Measurements from ENCODE around the gene DPPA2. TPM values are rescaled to one million over a fixed set of nuclear protein-coding genes. Genes with fewer than 3 reads are reported as not detected.
"Not testable (repeated sequence)": the region's sequence is repeated elsewhere in the genome, so short reads cannot be mapped to it uniquely, and the experiment has no call there.

DPPA2 gene, protein sequence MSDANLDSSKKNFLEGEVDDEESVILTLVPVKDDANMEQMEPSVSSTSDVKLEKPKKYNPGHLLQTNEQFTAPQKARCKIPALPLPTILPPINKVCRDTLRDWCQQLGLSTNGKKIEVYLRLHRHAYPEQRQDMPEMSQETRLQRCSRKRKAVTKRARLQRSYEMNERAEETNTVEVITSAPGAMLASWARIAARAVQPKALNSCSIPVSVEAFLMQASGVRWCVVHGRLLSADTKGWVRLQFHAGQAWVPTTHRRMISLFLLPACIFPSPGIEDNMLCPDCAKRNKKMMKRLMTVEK
- not detected for total RNA-seq

DNA sequence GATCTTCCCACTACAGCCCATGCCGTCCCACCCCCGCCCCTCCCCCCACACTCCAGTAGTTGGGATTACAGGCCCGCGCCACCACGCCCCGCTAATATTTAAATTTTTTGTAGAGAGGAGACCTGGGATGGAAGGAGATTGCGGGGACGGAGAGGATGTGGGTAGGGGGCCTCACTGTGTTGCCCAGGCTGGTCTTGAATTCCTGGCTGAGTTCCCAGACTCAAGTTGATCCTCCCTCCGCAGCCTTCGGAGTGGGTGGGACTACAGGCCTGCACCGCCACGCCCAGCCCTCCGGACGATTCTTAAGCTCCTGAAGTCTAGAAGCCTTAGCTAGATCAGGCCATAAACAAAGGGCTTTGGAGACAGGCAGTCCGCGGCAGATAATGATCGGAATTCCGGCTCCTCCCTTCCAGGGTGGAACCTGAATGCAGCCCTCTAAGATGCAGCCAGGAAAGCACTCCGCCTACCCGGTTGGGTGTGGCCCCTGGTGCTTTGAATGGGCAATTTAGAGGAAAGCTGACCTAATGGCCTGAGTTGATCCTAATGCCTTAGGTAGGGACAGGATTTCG is at the start of gene DPPA2:
Gene DPPA2, minus strand, starts transcription at position 356 of the 569 bp plus-strand sequence. CDS start 1,975 bp downstream, outside the sequence.
- Histone ChIP-seq H3K4me3 (replicated peaks in 1 of 3) (no peak within 1 kb of the TSS), H3K27me3 (no peaks in the 10 kb centered on the region), H3K36me3 (no peaks in the 10 kb centered on the region), H3K9me3 (no peaks in the 10 kb centered on the region), H3K4me1 (no peaks in the 10 kb centered on the region), H3K27ac (no peak within 1 kb of the TSS)
- WGBS, 2 donors: 88 to 98% methylated on average over 11 to 21 of the region's 21 CpGs
- no peak for DNase-seq
- intact Hi-C loops (cut with DNase I): no loop called here
- no peak for TF ChIP-seq POLR2A (IDR thresholded peaks at IDR 0.05)
- TF ChIP-seq, protein P1, sequence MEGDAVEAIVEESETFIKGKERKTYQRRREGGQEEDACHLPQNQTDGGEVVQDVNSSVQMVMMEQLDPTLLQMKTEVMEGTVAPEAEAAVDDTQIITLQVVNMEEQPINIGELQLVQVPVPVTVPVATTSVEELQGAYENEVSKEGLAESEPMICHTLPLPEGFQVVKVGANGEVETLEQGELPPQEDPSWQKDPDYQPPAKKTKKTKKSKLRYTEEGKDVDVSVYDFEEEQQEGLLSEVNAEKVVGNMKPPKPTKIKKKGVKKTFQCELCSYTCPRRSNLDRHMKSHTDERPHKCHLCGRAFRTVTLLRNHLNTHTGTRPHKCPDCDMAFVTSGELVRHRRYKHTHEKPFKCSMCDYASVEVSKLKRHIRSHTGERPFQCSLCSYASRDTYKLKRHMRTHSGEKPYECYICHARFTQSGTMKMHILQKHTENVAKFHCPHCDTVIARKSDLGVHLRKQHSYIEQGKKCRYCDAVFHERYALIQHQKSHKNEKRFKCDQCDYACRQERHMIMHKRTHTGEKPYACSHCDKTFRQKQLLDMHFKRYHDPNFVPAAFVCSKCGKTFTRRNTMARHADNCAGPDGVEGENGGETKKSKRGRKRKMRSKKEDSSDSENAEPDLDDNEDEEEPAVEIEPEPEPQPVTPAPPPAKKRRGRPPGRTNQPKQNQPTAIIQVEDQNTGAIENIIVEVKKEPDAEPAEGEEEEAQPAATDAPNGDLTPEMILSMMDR (IDR thresholded peaks at IDR 0.05): no peak

DNA sequence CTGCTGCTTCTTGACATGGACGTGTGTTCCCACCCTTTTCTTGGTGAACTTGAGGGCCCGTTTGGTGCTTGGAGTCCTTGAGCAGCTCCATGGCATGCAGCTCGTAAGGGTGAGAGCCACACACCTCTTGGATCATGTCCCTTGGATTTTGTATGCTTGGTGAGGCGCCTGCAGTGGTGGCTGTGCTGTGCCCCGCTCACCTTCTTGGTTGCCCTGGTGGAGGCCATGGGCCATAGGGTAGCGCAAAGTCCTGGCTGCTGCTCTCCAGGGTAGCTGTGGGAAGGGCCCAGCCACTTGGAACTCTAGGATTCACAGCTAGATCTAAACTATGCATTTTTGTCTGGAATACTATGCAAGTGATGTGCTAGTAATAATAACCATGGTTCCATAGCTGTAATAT is 47.8 kb upstream of the DPPA2 start:
- H3K9me3 ChIP-seq: no peaks in the 10 kb centered on the region
- H3K4me3 ChIP-seq (replicated peaks in 1 of 3): no peak overlapping the region
- 77 to 82% methylated on average over 4 to 5 of the region's 6 CpGs for WGBS, 2 donors
- TF ChIP-seq, protein P1 (IDR thresholded peaks at IDR 0.05): no peak
- TF ChIP-seq POLR2A (IDR thresholded peaks at IDR 0.05): no peak
- H3K27me3 ChIP-seq: no peaks in the 10 kb centered on the region
- no peaks in the 10 kb centered on the region for H3K4me1 ChIP-seq
- H3K36me3 ChIP-seq: no peaks in the 10 kb centered on the region
- intact Hi-C loops (cut with DNase I): no loop called here
- H3K27ac ChIP-seq: no peak overlapping the region
- DNase-seq: no peak

DNA sequence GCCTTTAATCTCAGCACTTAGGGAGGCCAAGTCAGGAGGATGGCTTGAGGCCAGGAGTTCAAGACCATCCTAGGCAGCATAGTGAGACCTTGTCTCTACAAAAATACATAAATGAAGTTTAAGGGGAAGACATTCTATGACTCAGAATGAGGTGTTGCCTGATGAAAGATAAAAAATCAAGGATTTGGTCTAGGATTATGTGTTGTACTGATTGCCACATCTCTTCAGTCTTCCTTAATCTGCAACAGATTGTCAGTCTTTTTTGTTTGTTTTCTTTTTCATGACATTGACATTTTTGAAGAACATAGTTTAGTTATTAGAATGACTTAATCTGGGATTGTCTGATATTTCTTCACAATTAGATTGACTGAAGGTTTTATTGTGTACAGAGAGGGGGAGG is 47.3 kb upstream of the DPPA2 start:
- TF ChIP-seq, protein P1 (IDR thresholded peaks at IDR 0.05): no peak
- TF ChIP-seq POLR2A (IDR thresholded peaks at IDR 0.05): no peak
- Histone ChIP-seq H3K4me3 (replicated peaks in 1 of 3) (no peak overlapping the region), H3K27ac (no peak overlapping the region), H3K36me3 (no peaks in the 10 kb centered on the region), H3K27me3 (no peaks in the 10 kb centered on the region), H3K9me3 (no peaks in the 10 kb centered on the region), H3K4me1 (no peaks in the 10 kb centered on the region)
- DNase-seq: no peak
- intact Hi-C loops (cut with DNase I): no loop called here

DNA sequence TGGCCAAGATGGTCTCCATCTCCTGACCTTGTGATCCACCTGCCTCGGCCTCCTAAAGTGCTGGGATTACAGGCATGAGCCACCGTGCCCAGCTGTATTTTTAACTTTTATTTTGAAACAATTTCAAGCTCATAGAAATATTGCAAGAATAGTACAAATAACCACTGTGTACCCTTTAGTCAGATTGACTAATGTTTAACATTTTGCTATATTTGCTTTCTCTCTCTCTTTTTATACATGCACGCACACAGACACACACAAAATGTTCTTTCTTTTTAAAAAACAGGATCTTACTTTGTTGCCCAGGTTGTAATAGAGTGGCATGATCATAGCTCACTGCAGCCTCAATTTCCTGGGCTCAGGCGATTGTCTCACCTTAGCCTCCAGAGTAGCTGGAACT is 46.5 kb upstream of the DPPA2 start:
- no peak overlapping the region for H3K27ac ChIP-seq
- H3K9me3 ChIP-seq: no peaks in the 10 kb centered on the region
- no peak for DNase-seq
- no peaks in the 10 kb centered on the region for H3K27me3 ChIP-seq
- no peaks in the 10 kb centered on the region for H3K36me3 ChIP-seq
- intact Hi-C loops (cut with DNase I): no loop called here
- TF ChIP-seq POLR2A (IDR thresholded peaks at IDR 0.05): no peak
- TF ChIP-seq, protein P1 (IDR thresholded peaks at IDR 0.05): no peak
- WGBS, 2 donors: 89% methylated on average over 4 of the region's 4 CpGs
- no peak overlapping the region for H3K4me3 ChIP-seq (replicated peaks in 1 of 3)
- no peaks in the 10 kb centered on the region for H3K4me1 ChIP-seq

DNA sequence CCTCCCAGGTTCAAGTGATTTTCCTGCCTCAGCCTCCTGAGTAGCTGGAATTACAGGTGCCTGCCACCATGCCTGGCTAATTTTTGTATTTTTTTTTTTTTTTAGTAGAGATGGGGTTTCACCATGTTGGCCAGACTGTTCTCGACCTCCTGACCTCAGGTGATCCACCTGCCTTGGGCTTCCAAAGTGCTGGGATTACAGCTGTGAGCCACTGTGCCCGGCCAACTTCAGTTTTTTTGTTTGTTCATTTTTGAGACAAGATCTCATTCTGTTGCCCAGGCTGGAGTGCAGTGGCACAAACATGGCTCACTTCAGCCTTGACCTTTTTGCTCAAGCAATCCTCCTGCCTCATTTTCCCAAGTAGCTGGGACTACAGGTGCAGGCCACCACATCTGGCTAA is 42.5 kb upstream of the DPPA2 start:
- H3K4me3 ChIP-seq (replicated peaks in 1 of 3); H3K4me1 ChIP-seq; H3K27ac ChIP-seq; DNase-seq; H3K36me3 ChIP-seq; intact Hi-C loops (cut with DNase I); H3K27me3 ChIP-seq; H3K9me3 ChIP-seq: not testable (repeated sequence)
- 85 to 88% methylated on average over 2 of the region's 2 CpGs for WGBS, 2 donors

All from thyroid gland (tissue), 4 donors.